B cell (primary cell): ENCODE data around the gene TCF7L1. TPM values are rescaled to one million over a fixed set of nuclear protein-coding genes. Genes with fewer than 3 reads are reported as not detected.

ENCODE experiments used
- ATAC-seq: fragments of 200-7000 bp; cut with Tn5 transposase; one replicate; pipeline ENCODE4 v1.10.0; 2021; ENCODE audit warnings: low read depth, mild to moderate bottlenecking, moderate number of reproducible peaks, moderate library complexity
- CTCF ChIA-PET: fragments of 350-600 bp; sonication (Branson Sonifier 250); formaldehyde crosslinking; loops from one replicate; lab custom pipeline; 2021; ENCODE audit warnings: antibody characterized with exemption, inconsistent platforms; lab: Charles Lee
- POLR2A ChIA-PET: fragments of 350-600 bp; sonication (Branson Sonifier 250); formaldehyde crosslinking; loops from one replicate; lab custom pipeline; 2021; ENCODE audit warnings: antibody characterized with exemption; lab: Charles Lee
- DNase-seq: peaks from one replicate; pipeline ENCODE4 v3.0.0; 2013
- H2AFZ ChIP-seq: 2 replicates; pipeline ENCODE4 v1.6.1; 2012; ENCODE audit warnings: mild to moderate bottlenecking, low read depth, low read length; ENCODE audit not compliant: insufficient read depth, poor library complexity, severe bottlenecking
- H3K27ac ChIP-seq, 2 donors: 1 replicate in 1 of 2; 2 replicates in 1 of 2; pipeline ENCODE4 v1.5.1; 2012 to 2013; ENCODE audit warnings: low read length in 2 of 2, mild to moderate bottlenecking in 2 of 2, moderate library complexity in 1 of 2
- H3K27me3 ChIP-seq, 4 experiments: fragments of 200-600 bp in 1 of 4; sonication (generic) in 1 of 4; replicated peaks in 1 of 4; 1 replicate in 2 of 4; 2 replicates in 2 of 4; pipeline versions ENCODE4 v1.6.1 to v1.7.0; 2013 to 2016; ENCODE audit warnings: low read length in 3 of 4, mild to moderate bottlenecking in 2 of 4, mixed read lengths in 1 of 4, moderate library complexity in 1 of 4; ENCODE audit not compliant: insufficient read depth in 4 of 4, control insufficient read depth in 3 of 4; ENCODE audit errors: control extremely low read depth in 1 of 4
- H3K36me3 ChIP-seq, 2 experiments: replicated peaks in 1 of 2; 1 replicate in 1 of 2; 2 replicates in 1 of 2; pipeline versions ENCODE4 v1.6.1 to v1.7.1; 2013; ENCODE audit warnings: low read length in 1 of 2; ENCODE audit not compliant: insufficient read depth in 2 of 2, control insufficient read depth in 1 of 2; ENCODE audit errors: control extremely low read depth in 1 of 2, extremely low read depth in 1 of 2
- H3K4me1 ChIP-seq, 2 donors: fragments of 200-600 bp in 1 of 2; sonication (generic) in 1 of 2; 1 replicate in 1 of 2; 2 replicates in 1 of 2; pipeline versions ENCODE4 v1.5.1 to v1.6.1; 2013 to 2017; ENCODE audit warnings: low read length in 2 of 2; ENCODE audit not compliant: control insufficient read depth in 2 of 2, insufficient read depth in 2 of 2
- H3K4me2 ChIP-seq: replicated peaks from 2 replicates; pipeline ENCODE3; 2012; ENCODE audit warnings: mild to moderate bottlenecking, low read depth, low read length; ENCODE audit not compliant: poor library complexity, severe bottlenecking
- H3K4me3 ChIP-seq, 5 experiments: fragments of 200-600 bp in 1 of 5; sonication (generic) in 1 of 5; 1 replicate in 3 of 5; 2 replicates in 2 of 5; pipeline versions ENCODE4 v1.5.1 to v1.7.0; 2011 to 2016; ENCODE audit warnings: low read length in 4 of 5, mild to moderate bottlenecking in 4 of 5, low read depth in 2 of 5, control low read depth in 1 of 5, moderate library complexity in 1 of 5; ENCODE audit not compliant: insufficient read depth in 1 of 5; ENCODE audit errors: control extremely low read depth in 1 of 5, extremely low read depth in 1 of 5
- H3K79me2 ChIP-seq: fragments of 200-600 bp; sonication (generic); one replicate; pipeline ENCODE4 v1.6.0; 2016; ENCODE audit warnings: low read length; ENCODE audit not compliant: control insufficient read depth, insufficient read depth
- H3K9ac ChIP-seq: fragments of 200-600 bp; sonication (generic); 2 replicates; pipeline ENCODE4 v1.6.1; 2017; ENCODE audit warnings: mild to moderate bottlenecking, low read length, moderate library complexity
- H3K9me3 ChIP-seq, 3 donors: one replicate each; pipeline versions ENCODE4 v1.6.1 to v1.7.1; 2013; ENCODE audit warnings: low read length in 2 of 3; ENCODE audit not compliant: control insufficient read depth in 2 of 3, insufficient read depth in 1 of 3; ENCODE audit errors: control extremely low read depth in 1 of 3
- H4K20me1 ChIP-seq: 2 replicates; pipeline ENCODE4 v1.6.0; 2012; ENCODE audit warnings: mild to moderate bottlenecking, low read length; ENCODE audit not compliant: insufficient read depth, control insufficient read depth, poor library complexity, severe bottlenecking
- H3K27ac Mint-ChIP-seq: one replicate; pipeline ENCODE4 v1.8.0; 2021; ENCODE audit warnings: mixed read lengths
- H3K27me3 Mint-ChIP-seq: one replicate; pipeline ENCODE4 v1.8.0; 2021; ENCODE audit warnings: mixed read lengths
- H3K4me1 Mint-ChIP-seq: one replicate; pipeline ENCODE4 v1.8.0; 2021; ENCODE audit warnings: mixed read lengths
- H3K4me3 Mint-ChIP-seq: one replicate; pipeline ENCODE4 v1.8.0; 2021; ENCODE audit warnings: mixed read lengths
- H3K9me3 Mint-ChIP-seq: one replicate; pipeline ENCODE4 v1.8.0; 2022; ENCODE audit warnings: mixed read lengths; ENCODE audit not compliant: insufficient read depth
- EZH2 ChIP-seq: IDR thresholded peaks from 2 replicates; pipeline ENCODE4 v1.6.1; 2012; ENCODE audit warnings: borderline replicate concordance, low read depth, mild to moderate bottlenecking, moderate library complexity, low read length; ENCODE audit not compliant: insufficient read depth, poor library complexity, severe bottlenecking
- WGBS: methylation state at CpG from one replicate; pipeline ENCODE4 v1.1.5; 2013; ENCODE audit warnings: missing lambda C conversion rate; ENCODE audit not compliant: insufficient coverage; 5-methylcytosine and 5-hydroxymethylcytosine counted together
- intact Hi-C: fragments of 100-400 bp; cut with micrococcal nuclease; formaldehyde crosslinking; loops from one replicate; pipeline ENCODE4 v1.10.0; 2022
- polyA plus RNA-seq: library from polyadenylated mRNA; depleted of rRNA; stranded (reverse); fragments of >200 nt; gene quantifications from 2 replicates; pipeline ENCODE4 v1.2.3, GENCODE V29; 2012
- total RNA-seq, 2 donors: library from RNA; stranded (reverse); fragments of 120-200 nt in 1 of 2; gene quantifications; 1 replicate in 1 of 2; 2 replicates in 1 of 2; pipeline versions ENCODE4 v1.2.3 to v1.2.4, GENCODE V29; 2013 to 2022
- TF ChIP-seq, protein P1 (sequence below): fragments of 200-600 bp; IDR thresholded peaks from one replicate; pipeline ENCODE4 v1.8.0; 2022; ENCODE audit warnings: antibody characterized with exemption, mild to moderate bottlenecking

TCF7L1 gene
- total and polyA plus RNA-seq, 2 donors (not counting 1 experiment from before 2014, with no cell fraction given): 0.67 to 0.81 TPM

DNA sequence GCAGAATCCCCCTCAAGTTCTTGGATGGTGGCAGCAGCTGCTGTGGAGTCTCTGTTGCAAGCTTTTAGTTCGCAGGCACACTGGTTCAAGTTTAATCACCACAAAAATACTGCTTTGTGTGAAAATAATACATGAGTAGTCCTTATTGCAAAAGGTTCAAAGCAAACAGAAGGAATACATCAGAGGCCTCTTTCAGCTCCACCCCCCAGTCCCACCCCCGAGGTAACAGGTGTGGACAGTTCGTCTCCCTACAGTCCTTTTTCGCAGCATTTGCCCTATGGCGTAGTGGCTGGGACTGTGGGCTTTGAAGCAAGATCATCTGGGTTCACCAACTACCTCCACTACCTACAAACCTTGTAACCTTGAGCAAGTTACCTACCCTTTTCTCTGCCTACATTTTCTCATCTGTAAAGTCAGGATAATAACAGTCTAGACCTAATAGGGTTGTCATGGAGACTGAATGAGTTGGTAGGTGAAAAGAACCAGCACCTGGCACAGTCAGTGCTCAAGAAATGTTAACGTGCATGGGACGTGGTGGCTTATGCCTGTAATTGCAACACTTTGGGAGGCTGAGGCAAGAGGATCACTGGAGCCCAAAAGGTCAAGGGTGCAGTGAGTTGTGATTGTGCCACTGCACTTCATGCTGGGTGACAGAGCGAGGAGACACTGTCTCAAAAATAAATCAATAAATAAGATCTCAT is 61.7 kb downstream of the TCF7L1 start:
- Mint-ChIP-seq H3K4me3 (no peak overlapping the region), H3K4me1 (no peaks in the 10 kb centered on the region), H3K27ac (no peak overlapping the region), H3K9me3 (no peaks in the 10 kb centered on the region), H3K27me3 (peaks cover 24% of the 10 kb centered on the region)
- Histone ChIP-seq H3K9me3 (no peaks in the 10 kb centered on the region), H3K27me3 (peaks cover 0 to 4% (median 0%) of the 10 kb centered on the region in 4 experiments), H3K4me3 (no peak overlapping the region), H3K4me1 (no peaks in the 10 kb centered on the region), H3K27ac (no peak overlapping the region), H4K20me1 (no peaks in the 10 kb centered on the region), H3K79me2 (no peaks in the 10 kb centered on the region), H3K9ac (no peak overlapping the region), H2AFZ (no peak overlapping the region), H3K4me2 (no peak overlapping the region), H3K36me3 (no peaks in the 10 kb centered on the region)
- no peak for ATAC-seq
- WGBS: 87% methylated on average over 6 of the region's 8 CpGs
- no peak for TF ChIP-seq EZH2
- TF ChIP-seq, protein P1, sequence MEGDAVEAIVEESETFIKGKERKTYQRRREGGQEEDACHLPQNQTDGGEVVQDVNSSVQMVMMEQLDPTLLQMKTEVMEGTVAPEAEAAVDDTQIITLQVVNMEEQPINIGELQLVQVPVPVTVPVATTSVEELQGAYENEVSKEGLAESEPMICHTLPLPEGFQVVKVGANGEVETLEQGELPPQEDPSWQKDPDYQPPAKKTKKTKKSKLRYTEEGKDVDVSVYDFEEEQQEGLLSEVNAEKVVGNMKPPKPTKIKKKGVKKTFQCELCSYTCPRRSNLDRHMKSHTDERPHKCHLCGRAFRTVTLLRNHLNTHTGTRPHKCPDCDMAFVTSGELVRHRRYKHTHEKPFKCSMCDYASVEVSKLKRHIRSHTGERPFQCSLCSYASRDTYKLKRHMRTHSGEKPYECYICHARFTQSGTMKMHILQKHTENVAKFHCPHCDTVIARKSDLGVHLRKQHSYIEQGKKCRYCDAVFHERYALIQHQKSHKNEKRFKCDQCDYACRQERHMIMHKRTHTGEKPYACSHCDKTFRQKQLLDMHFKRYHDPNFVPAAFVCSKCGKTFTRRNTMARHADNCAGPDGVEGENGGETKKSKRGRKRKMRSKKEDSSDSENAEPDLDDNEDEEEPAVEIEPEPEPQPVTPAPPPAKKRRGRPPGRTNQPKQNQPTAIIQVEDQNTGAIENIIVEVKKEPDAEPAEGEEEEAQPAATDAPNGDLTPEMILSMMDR: no peak
- intact Hi-C loops: no loop called here
- CTCF ChIA-PET: no interaction called here
- no peak for DNase-seq
- POLR2A ChIA-PET: no interaction called here

DNA sequence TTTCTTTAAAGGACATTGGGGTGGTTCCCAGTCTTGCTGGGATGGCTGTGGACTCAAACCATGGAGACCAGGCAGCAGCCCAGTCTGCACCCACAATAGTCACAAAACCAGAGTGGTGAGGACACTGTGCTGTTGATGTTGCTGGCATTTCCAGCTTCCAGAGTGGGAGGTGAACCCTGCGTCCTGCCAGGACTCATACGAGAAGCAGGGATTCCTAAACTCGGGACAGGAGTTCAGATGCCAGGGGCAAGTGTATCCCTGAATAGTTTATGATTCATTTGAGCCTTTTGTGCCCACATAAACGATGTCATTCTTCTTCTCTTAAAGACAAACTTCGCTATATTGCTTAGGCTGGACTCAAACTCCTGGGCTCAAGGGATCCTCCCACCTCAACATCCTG is 62.8 kb downstream of the TCF7L1 start:
- H3K4me2 ChIP-seq: no peak overlapping the region
- DNase-seq (no peak), ATAC-seq (no peak)
- POLR2A ChIA-PET: no interaction called here
- H3K36me3 ChIP-seq: no peaks in the 10 kb centered on the region
- H3K4me3 ChIP-seq: no peak overlapping the region
- TF ChIP-seq, protein P1: no peak
- no peak for TF ChIP-seq EZH2
- no peak overlapping the region for H3K4me3 Mint-ChIP-seq
- H3K4me1 ChIP-seq: no peaks in the 10 kb centered on the region
- H3K9me3 Mint-ChIP-seq: no peaks in the 10 kb centered on the region
- CTCF ChIA-PET: no interaction called here
- H3K27me3 Mint-ChIP-seq: peaks cover 19% of the 10 kb centered on the region
- no peaks in the 10 kb centered on the region for H3K9me3 ChIP-seq
- no peaks in the 10 kb centered on the region for H3K4me1 Mint-ChIP-seq
- peaks cover 0 to 4% (median 0%) of the 10 kb centered on the region in 4 experiments for H3K27me3 ChIP-seq
- no peak overlapping the region for H3K9ac ChIP-seq
- no peak overlapping the region for H3K27ac Mint-ChIP-seq
- WGBS: 86% methylated on average over 4 of the region's 5 CpGs
- no peak overlapping the region for H3K27ac ChIP-seq
- H2AFZ ChIP-seq: no peak overlapping the region
- H3K79me2 ChIP-seq: no peaks in the 10 kb centered on the region
- H4K20me1 ChIP-seq: no peaks in the 10 kb centered on the region
- intact Hi-C loops: no loop called here
